Endodermal cell (in vitro differentiated cells): ENCODE data around the gene LYPD3. TPM values are rescaled to one million over a fixed set of nuclear protein-coding genes. Genes with fewer than 3 reads are reported as not detected.

Source experiments
- DNase-seq: peaks from one replicate; pipeline ENCODE4 v3.0.0-alpha.2; 2017
- H3K27ac ChIP-seq: 2 replicates; pipeline ENCODE4 v1.5.1; 2013; ENCODE audit warnings: mild to moderate bottlenecking, low read depth, low read length, moderate library complexity
- H3K27me3 ChIP-seq: 2 replicates; pipeline ENCODE4 v1.6.1; 2013; ENCODE audit warnings: mild to moderate bottlenecking, low read length, moderate library complexity; ENCODE audit not compliant: insufficient read depth, control insufficient read depth, poor library complexity, severe bottlenecking
- H3K36me3 ChIP-seq: 2 replicates; pipeline ENCODE4 v1.7.0; 2013; ENCODE audit warnings: mild to moderate bottlenecking, low read length, moderate library complexity; ENCODE audit not compliant: control insufficient read depth, insufficient read depth
- H3K4me1 ChIP-seq: one replicate; pipeline ENCODE4 v1.7.0; 2013; ENCODE audit warnings: low read length; ENCODE audit not compliant: control insufficient read depth, insufficient read depth
- H3K4me3 ChIP-seq: 2 replicates; pipeline ENCODE4 v1.5.1; 2013; ENCODE audit warnings: mild to moderate bottlenecking, low read length, moderate library complexity
- H3K9ac ChIP-seq: 2 replicates; pipeline ENCODE4 v1.6.1; 2013; ENCODE audit warnings: mild to moderate bottlenecking, low read length, moderate library complexity; ENCODE audit not compliant: poor library complexity, severe bottlenecking; ENCODE audit errors: extremely low read depth
- H3K9me3 ChIP-seq: 2 replicates; pipeline ENCODE4 v1.6.1; 2013; ENCODE audit warnings: mild to moderate bottlenecking, low read length, moderate library complexity; ENCODE audit not compliant: control insufficient read depth
- H3K27ac Mint-ChIP-seq: 2 replicates; pipeline ENCODE4 v1.8.0; 2020; ENCODE audit warnings: mixed read lengths
- H3K27me3 Mint-ChIP-seq: 2 replicates; pipeline ENCODE4 v1.8.0; 2021; ENCODE audit warnings: mild to moderate bottlenecking, mixed read lengths; ENCODE audit not compliant: insufficient read depth
- H3K36me3 Mint-ChIP-seq: 2 replicates; pipeline ENCODE4 v1.8.0; 2020; ENCODE audit warnings: low read depth, mixed read lengths
- H3K4me1 Mint-ChIP-seq: 2 replicates; pipeline ENCODE4 v1.8.0; 2020; ENCODE audit warnings: mixed read lengths
- H3K4me3 Mint-ChIP-seq: 2 replicates; pipeline ENCODE4 v1.8.0; 2020; ENCODE audit warnings: mild to moderate bottlenecking, moderate library complexity, mixed read lengths
- H3K9me3 Mint-ChIP-seq: 2 replicates; pipeline ENCODE4 v1.8.0; 2020; ENCODE audit warnings: mild to moderate bottlenecking, mixed read lengths
- CTCF ChIP-seq: fragments of 200-600 bp; sonication (generic); conservative IDR thresholded peaks from 2 replicates; pipeline ENCODE4 v1.5.0; 2021; ENCODE audit warnings: antibody characterized with exemption, mild to moderate bottlenecking
- WGBS, 2 experiments: methylation state at CpG; one replicate each; pipeline versions ENCODE4 v1.1.5 to v1.1.7; 2013; ENCODE audit warnings: missing lambda C conversion rate in 2 of 2, mixed read lengths in 1 of 2; ENCODE audit not compliant: insufficient coverage in 1 of 2, insufficient read length in 1 of 2; 5-methylcytosine and 5-hydroxymethylcytosine counted together
- total RNA-seq, 2 donors: library from RNA; stranded (reverse); fragmentation: NEBNext Ultra II Directional in 1 of 2; extraction: Animal tissue kit (Norgen Biotek cat#: 25700) in 1 of 2; gene quantifications; 2 replicates in 1 of 2; 3 replicates in 1 of 2; pipeline ENCODE4 v1.2.1, GENCODE V29; 2021

Gene LYPD3
- total RNA-seq, 2 donors from 2014 or later: 0.33 to 0.51 TPM

GRCh38 chr19:43489310-43489709 is 23.9 kb upstream of the LYPD3 start:
- no peaks in the 10 kb centered on the region for H3K36me3 ChIP-seq
- TF ChIP-seq CTCF: no peak
- no peak overlapping the region for H3K27ac Mint-ChIP-seq

GRCh38 chr19:43488179-43488578 is 22.8 kb upstream of the LYPD3 start:
- no peaks in the 10 kb centered on the region for H3K36me3 Mint-ChIP-seq
- no peak for DNase-seq
- Histone ChIP-seq H3K27ac (no peak overlapping the region), H3K4me1 (no peaks in the 10 kb centered on the region), H3K36me3 (no peaks in the 10 kb centered on the region), H3K4me3 (no peak overlapping the region), H3K9me3 (no peaks in the 10 kb centered on the region), H3K27me3 (no peaks in the 10 kb centered on the region), H3K9ac (no peak overlapping the region)
- no peak overlapping the region for H3K4me3 Mint-ChIP-seq
- no peak for TF ChIP-seq CTCF
- no peaks in the 10 kb centered on the region for H3K9me3 Mint-ChIP-seq
- WGBS, 2 experiments: 78 to 80% methylated on average over 7 to 8 of the region's 8 CpGs
- H3K27me3 Mint-ChIP-seq: no peaks in the 10 kb centered on the region
- no peak overlapping the region for H3K27ac Mint-ChIP-seq
- no peaks in the 10 kb centered on the region for H3K4me1 Mint-ChIP-seq

More at GRCh38 chr19:43489310-43489709, 23.9 kb upstream of the LYPD3 start:
- Histone ChIP-seq H3K9me3 (no peaks in the 10 kb centered on the region), H3K27me3 (no peaks in the 10 kb centered on the region), H3K4me3 (no peak overlapping the region), H3K9ac (no peak overlapping the region), H3K27ac (no peak overlapping the region), H3K4me1 (no peaks in the 10 kb centered on the region)
- 92 to 93% methylated on average over 3 to 4 of the region's 5 CpGs for WGBS, 2 experiments
- no peak for DNase-seq
- no peaks in the 10 kb centered on the region for H3K9me3 Mint-ChIP-seq
- H3K36me3 Mint-ChIP-seq: no peaks in the 10 kb centered on the region
- no peak overlapping the region for H3K4me3 Mint-ChIP-seq
- H3K4me1 Mint-ChIP-seq: no peaks in the 10 kb centered on the region
- H3K27me3 Mint-ChIP-seq: no peaks in the 10 kb centered on the region

DNA sequence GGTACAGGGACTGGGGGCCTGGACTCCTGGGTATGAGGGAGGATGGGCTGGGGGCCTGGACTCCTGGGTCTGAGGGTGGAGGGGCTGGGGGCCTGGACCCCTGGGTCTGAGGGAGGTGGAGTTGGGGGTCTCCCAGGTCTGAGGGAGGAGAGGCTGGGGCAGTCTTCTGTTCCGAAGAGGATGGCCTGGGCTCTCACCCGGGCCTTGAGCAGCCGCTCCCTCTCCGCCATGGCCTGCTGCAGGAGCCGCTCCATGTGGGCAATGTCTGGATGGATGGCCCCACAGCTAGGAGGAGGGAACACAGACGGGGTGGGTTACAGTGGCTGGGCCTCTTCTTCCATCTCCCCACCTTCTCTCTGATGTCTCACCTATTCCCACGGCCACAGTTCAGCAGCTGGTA is 21.0 kb upstream of the LYPD3 start:
- peaks cover 5% of the 10 kb centered on the region for H3K4me1 Mint-ChIP-seq
- H3K36me3 Mint-ChIP-seq: no peaks in the 10 kb centered on the region
- 90 to 93% methylated on average over 2 to 7 of the region's 7 CpGs for WGBS, 2 experiments
- H3K4me1 ChIP-seq: no peaks in the 10 kb centered on the region
- H3K9me3 Mint-ChIP-seq: no peaks in the 10 kb centered on the region
- no peak overlapping the region for H3K4me3 Mint-ChIP-seq
- H3K36me3 ChIP-seq: no peaks in the 10 kb centered on the region
- no peak overlapping the region for H3K4me3 ChIP-seq
- H3K27me3 ChIP-seq: no peaks in the 10 kb centered on the region
- no peaks in the 10 kb centered on the region for H3K9me3 ChIP-seq
- H3K27me3 Mint-ChIP-seq: no peaks in the 10 kb centered on the region
- DNase-seq: no peak
- no peak overlapping the region for H3K27ac Mint-ChIP-seq
- no peak for TF ChIP-seq CTCF
- H3K27ac ChIP-seq: no peak overlapping the region
- no peak overlapping the region for H3K9ac ChIP-seq
